ENCODE results near the gene IFFO2. TPM values are rescaled to one million over a fixed set of nuclear protein-coding genes. Genes with fewer than 3 reads are reported as not detected.

Gene IFFO2
- total RNA-seq, 1 experiment from 2014 or later = 15.6 TPM

- no peak overlapping the region for H3K27ac ChIP-seq (ENCODE audit: low read depth, low read length)
- no peaks in the 10 kb centered on the region for H3K27me3 ChIP-seq (ENCODE audit: insufficient read depth, low read length)
- no peaks in the 10 kb centered on the region for H3K36me3 ChIP-seq (ENCODE audit: control insufficient read depth in 1 of 2, insufficient read depth in 2 of 2, low read length in 2 of 2)
- H3K4me2 ChIP-seq (ENCODE audit: low read length) = no peak overlapping the region
- no TSS peak for BruUV-seq (replicated peaks)
- ChIA-PET RAD21 (ENCODE audit: low non-redundant PET in 1 of 2, low total read pairs in 2 of 2, uncharacterized antibody in 2 of 2, unreplicated experiment in 2 of 2) (no interaction called here), CTCF (no interaction called here), POLR2A (no interaction called here)
- no peaks in the 10 kb centered on the region for H3K79me2 ChIP-seq (ENCODE audit: insufficient read depth, low read length)
- H3K4me1 ChIP-seq (ENCODE audit: control insufficient read depth in 1 of 2, insufficient read depth in 2 of 2, low read length in 2 of 2) = peaks cover 0 to 2% of the 10 kb centered on the region in 2 experiments; a peak in 1 of 4 replicates
- intact Hi-C loops (cut with micrococcal nuclease) = loop anchor here (5.0 kb wide), 1 partner anchor 361 kb away; no protein-coding TSS in a partner anchor
- DNase-seq (ENCODE audit: low read depth, low spot score) (no peak), ATAC-seq (no peak)
- no peaks in the 10 kb centered on the region for H3K9me3 ChIP-seq (ENCODE audit: control insufficient read depth in 1 of 2, insufficient read depth in 1 of 2, low read depth in 1 of 2, low read length in 2 of 2)
- H4K20me1 ChIP-seq (ENCODE audit: insufficient read depth) = no peaks in the 10 kb centered on the region
- H3K4me3 ChIP-seq (replicated peaks in 1 of 2; ENCODE audit: low read depth in 1 of 2, low read length in 2 of 2) = no peak overlapping the region
- TF ChIP-seq RAD21 (IDR thresholded peaks at IDR 0.05; ENCODE audit: low read depth) = no peak
- no peak for TF ChIP-seq REST (IDR thresholded peaks at IDR 0.05; ENCODE audit: low read depth)
- TF ChIP-seq ZNF274 (IDR thresholded peaks at IDR 0.05; ENCODE audit: low read depth, low read length) = no peak
- no peak for TF ChIP-seq POLR2A (IDR thresholded peaks at IDR 0.05; ENCODE audit: borderline replicate concordance, extremely low read depth, insufficient read depth, insufficient read length)
- TF ChIP-seq EZH2 (IDR thresholded peaks at IDR 0.05) = no peak
- TF ChIP-seq, protein P1, sequence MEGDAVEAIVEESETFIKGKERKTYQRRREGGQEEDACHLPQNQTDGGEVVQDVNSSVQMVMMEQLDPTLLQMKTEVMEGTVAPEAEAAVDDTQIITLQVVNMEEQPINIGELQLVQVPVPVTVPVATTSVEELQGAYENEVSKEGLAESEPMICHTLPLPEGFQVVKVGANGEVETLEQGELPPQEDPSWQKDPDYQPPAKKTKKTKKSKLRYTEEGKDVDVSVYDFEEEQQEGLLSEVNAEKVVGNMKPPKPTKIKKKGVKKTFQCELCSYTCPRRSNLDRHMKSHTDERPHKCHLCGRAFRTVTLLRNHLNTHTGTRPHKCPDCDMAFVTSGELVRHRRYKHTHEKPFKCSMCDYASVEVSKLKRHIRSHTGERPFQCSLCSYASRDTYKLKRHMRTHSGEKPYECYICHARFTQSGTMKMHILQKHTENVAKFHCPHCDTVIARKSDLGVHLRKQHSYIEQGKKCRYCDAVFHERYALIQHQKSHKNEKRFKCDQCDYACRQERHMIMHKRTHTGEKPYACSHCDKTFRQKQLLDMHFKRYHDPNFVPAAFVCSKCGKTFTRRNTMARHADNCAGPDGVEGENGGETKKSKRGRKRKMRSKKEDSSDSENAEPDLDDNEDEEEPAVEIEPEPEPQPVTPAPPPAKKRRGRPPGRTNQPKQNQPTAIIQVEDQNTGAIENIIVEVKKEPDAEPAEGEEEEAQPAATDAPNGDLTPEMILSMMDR (IDR thresholded peaks at IDR 0.05 in 2 of 3, conservative IDR thresholded peaks at IDR 0.05 in 1 of 3; ENCODE audit: borderline replicate concordance in 1 of 3, insufficient read depth in 1 of 3, low read depth in 2 of 3, low read length in 2 of 3) = no peak
- TF ChIP-seq TCF7L2 (IDR thresholded peaks at IDR 0.05; ENCODE audit: borderline replicate concordance, extremely low read depth, insufficient read depth, insufficient read length) = no peak
- TF ChIP-seq YY1 (IDR thresholded peaks at IDR 0.05; ENCODE audit: extremely low read depth, insufficient replicate concordance, low read depth, low read length) = no peak
- no peak for TF ChIP-seq SP1 (IDR thresholded peaks at IDR 0.05; ENCODE audit: low read depth)
- TF ChIP-seq EZH2phosphoT487 (IDR thresholded peaks at IDR 0.05; ENCODE audit: borderline replicate concordance) = no peak
- TF ChIP-seq SIN3A (IDR thresholded peaks at IDR 0.05; ENCODE audit: low read depth) = no peak
- no peak for TF ChIP-seq FOSL1 (IDR thresholded peaks at IDR 0.05; ENCODE audit: low read depth)
- TF ChIP-seq ZFX (IDR thresholded peaks at IDR 0.05) = no peak
- TF ChIP-seq POLR2AphosphoS5 (IDR thresholded peaks at IDR 0.05; ENCODE audit: low read depth, low read length) = no peak
- TF ChIP-seq SRF (IDR thresholded peaks at IDR 0.05; ENCODE audit: low read depth) = no peak
- no peak for TF ChIP-seq EGR1 (IDR thresholded peaks at IDR 0.05; ENCODE audit: low read depth)
- H3K9me2 ChIP-seq (ENCODE audit: insufficient read depth) = no peaks in the 10 kb centered on the region
- no peak overlapping the region for H3K9ac ChIP-seq (ENCODE audit: low read length)
- no peak overlapping the region for H2AFZ ChIP-seq (ENCODE audit: low read depth, low read length, poor library complexity, severe bottlenecking)
Measured at GRCh38 chr1:18881164-18881563, 75.3 kb downstream of the IFFO2 start.
